Thoracic aorta (tissue), 2 donors: ENCODE results near the gene TIGD3. TPM values are rescaled to one million over a fixed set of nuclear protein-coding genes. Genes with fewer than 3 reads are reported as not detected.

ENCODE experiments used
- ATAC-seq: fragments of 150-250 bp; one replicate; pipeline ENCODE4 v1.8.0; 2017; ENCODE audit warnings: low read depth; ENCODE audit not compliant: insufficient number of reproducible peaks, low FRiP score
- DNase-seq: peaks from one replicate; pipeline ENCODE4 v3.0.0-alpha.2; 2020; ENCODE audit warnings: low spot score
- H3K27ac ChIP-seq, 2 donors: fragments of 200-600 bp; sonication (generic); 1 replicate in 1 of 2; 2 replicates in 1 of 2; pipeline ENCODE4 v1.5.1; 2016; ENCODE audit warnings: mild to moderate bottlenecking in 2 of 2, moderate library complexity in 2 of 2
- H3K27me3 ChIP-seq: fragments of 200-600 bp; sonication (generic); replicated peaks from 2 replicates; pipeline ENCODE4 v1.6.0; 2016; ENCODE audit warnings: mild to moderate bottlenecking; ENCODE audit not compliant: insufficient read depth
- H3K36me3 ChIP-seq: fragments of 200-600 bp; sonication (generic); one replicate; pipeline ENCODE4 v1.5.1; 2016
- H3K4me1 ChIP-seq, 2 donors: fragments of 200-600 bp; sonication (generic); 1 replicate in 1 of 2; 2 replicates in 1 of 2; pipeline versions ENCODE4 v1.5.1 to v1.6.0; 2016; ENCODE audit warnings: low read depth in 2 of 2, mild to moderate bottlenecking in 1 of 2; ENCODE audit not compliant: control insufficient read depth in 1 of 2
- H3K4me3 ChIP-seq: fragments of 200-600 bp; sonication (generic); 2 replicates; pipeline ENCODE4 v1.5.1; 2016; ENCODE audit warnings: mild to moderate bottlenecking
- H3K9me3 ChIP-seq: fragments of 200-600 bp; sonication (generic); 2 replicates; pipeline ENCODE4 v1.5.1; 2016
- total RNA-seq, 2 donors: library from RNA; depleted of rRNA; stranded (reverse); fragments of >200 nt; gene quantifications; one replicate each; pipeline versions ENCODE4 v1.1.0 to v1.2.3, GENCODE V29; 2016
- TF ChIP-seq, protein P1 (sequence below): fragments of 200-600 bp; sonication (generic); IDR thresholded peaks from one replicate; pipeline ENCODE4 v1.5.1; 2019; ENCODE audit warnings: antibody characterized with exemption

TIGD3 gene
- total RNA-seq, 2 donors from 2014 or later: not detected

- no peak overlapping the region for H3K27ac ChIP-seq
- TF ChIP-seq, protein P1, sequence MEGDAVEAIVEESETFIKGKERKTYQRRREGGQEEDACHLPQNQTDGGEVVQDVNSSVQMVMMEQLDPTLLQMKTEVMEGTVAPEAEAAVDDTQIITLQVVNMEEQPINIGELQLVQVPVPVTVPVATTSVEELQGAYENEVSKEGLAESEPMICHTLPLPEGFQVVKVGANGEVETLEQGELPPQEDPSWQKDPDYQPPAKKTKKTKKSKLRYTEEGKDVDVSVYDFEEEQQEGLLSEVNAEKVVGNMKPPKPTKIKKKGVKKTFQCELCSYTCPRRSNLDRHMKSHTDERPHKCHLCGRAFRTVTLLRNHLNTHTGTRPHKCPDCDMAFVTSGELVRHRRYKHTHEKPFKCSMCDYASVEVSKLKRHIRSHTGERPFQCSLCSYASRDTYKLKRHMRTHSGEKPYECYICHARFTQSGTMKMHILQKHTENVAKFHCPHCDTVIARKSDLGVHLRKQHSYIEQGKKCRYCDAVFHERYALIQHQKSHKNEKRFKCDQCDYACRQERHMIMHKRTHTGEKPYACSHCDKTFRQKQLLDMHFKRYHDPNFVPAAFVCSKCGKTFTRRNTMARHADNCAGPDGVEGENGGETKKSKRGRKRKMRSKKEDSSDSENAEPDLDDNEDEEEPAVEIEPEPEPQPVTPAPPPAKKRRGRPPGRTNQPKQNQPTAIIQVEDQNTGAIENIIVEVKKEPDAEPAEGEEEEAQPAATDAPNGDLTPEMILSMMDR: no peak
These were observed 39.6 kb downstream of the TIGD3 start for GRCh38 chr11:65394125-65394536.

DNA sequence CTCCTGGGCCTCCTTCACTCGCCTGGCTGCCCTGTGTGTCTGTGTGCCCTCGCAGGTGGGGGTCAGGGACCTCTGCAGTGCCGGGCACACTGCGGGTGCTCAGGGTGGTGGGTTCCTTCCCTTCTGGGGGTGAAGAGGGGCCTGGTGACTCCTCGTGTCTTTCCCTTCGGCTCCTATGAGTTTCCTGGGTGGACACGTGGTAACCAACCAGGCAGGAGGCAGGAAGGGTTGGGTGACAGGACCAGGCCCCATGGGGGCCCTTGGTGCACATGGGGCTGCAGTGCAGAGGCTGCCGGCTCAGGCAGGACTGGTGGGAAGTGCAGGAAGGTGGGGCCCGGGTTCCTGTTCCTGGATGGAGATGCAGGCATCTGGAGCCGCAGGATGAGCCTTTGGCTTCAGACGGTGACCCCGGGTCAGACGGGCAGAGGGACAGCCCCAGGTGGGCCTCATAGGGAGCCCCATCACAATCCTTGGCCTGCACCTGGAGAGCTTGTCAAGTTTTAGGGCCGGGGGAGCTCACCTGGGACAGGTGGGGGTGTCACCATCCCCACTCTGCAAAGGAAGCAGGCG, 41.5 kb downstream of the TIGD3 start:
- Histone ChIP-seq H3K27ac (no peak overlapping the region), H3K9me3 (no peaks in the 10 kb centered on the region), H3K4me3 (no peak overlapping the region), H3K36me3 (peaks cover 43% of the 10 kb centered on the region), H3K27me3 (no peaks in the 10 kb centered on the region), H3K4me1 (peaks cover 0 to 8% of the 10 kb centered on the region in 2 donors)
- no peak for DNase-seq
- TF ChIP-seq, protein P1: no peak
- no peak for ATAC-seq

More at GRCh38 chr11:65394125-65394536, 39.6 kb downstream of the TIGD3 start:
- Histone ChIP-seq H3K4me1 (peaks cover under 1 to 27% of the 10 kb centered on the region in 2 donors), H3K36me3 (peaks cover 33% of the 10 kb centered on the region), H3K27me3 (no peaks in the 10 kb centered on the region), H3K9me3 (no peaks in the 10 kb centered on the region), H3K4me3 (no peak overlapping the region)
- DNase-seq (no peak), ATAC-seq (no peak)

DNA sequence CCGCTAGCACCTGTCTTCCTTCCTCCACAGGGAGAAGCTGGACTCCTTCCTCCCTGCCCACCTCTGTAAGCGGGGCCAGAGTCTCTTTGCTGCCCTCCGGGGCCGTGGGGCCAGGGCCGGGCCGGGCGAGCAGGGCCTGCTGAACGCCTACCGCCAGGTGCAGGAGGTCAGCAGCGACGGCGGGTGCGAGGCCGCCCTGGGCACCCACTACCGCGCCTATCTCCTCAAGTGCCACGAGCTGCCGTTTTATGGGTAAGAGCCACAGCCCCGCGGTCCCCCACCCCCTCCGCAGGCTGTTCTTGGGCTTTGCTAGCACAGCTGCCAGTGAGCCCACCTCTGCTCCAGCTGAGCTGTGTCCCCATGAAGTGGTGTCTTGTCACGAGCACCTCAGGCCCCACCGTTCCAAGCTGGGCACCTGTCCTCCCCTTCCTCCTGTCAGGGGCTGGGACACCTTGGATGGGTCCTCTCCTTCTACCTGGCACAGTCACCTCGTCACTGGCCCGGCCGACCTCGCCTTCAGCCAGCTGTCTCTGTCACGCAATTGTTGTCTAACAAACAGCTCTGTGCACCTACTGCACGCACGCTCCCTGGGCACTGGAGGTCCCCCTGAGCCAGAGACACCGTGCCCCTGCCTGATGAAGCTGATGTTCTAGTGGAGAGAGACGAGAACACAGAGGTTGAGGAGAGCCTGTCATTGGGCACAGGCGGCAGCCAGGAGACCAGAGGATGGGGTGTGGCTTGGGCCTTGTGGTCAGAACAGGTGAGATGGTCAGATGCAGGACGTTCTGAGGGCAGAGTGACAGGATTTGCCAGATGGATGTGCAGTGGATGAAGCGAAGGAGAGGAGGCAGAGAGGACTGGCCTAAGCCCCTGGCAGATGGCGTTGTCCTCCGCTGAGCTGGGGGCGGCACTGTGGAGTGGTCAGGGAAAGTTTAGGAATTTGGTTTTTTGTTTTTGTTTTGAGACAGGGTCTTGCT, 42.5 kb downstream of the TIGD3 start:
- ATAC-seq: no peak
- peaks cover 43% of the 10 kb centered on the region for H3K36me3 ChIP-seq
- no peaks in the 10 kb centered on the region for H3K27me3 ChIP-seq
- H3K9me3 ChIP-seq: no peaks in the 10 kb centered on the region
- H3K4me1 ChIP-seq: peaks cover 0 to 3% of the 10 kb centered on the region in 2 donors
- no peak overlapping the region for H3K27ac ChIP-seq
- TF ChIP-seq, protein P1: no peak
- no peak for DNase-seq
- no peak overlapping the region for H3K4me3 ChIP-seq

GRCh38 chr11:65398362-65398910, 43.9 kb downstream of the TIGD3 start:
- H3K4me3 ChIP-seq: no peak overlapping the region
- H3K27me3 ChIP-seq: no peaks in the 10 kb centered on the region
- no peaks in the 10 kb centered on the region for H3K9me3 ChIP-seq
- H3K36me3 ChIP-seq: peaks cover 43% of the 10 kb centered on the region
- H3K27ac ChIP-seq: no peak overlapping the region
- no peak for ATAC-seq
- TF ChIP-seq, protein P1: no peak
- no peak for DNase-seq
- H3K4me1 ChIP-seq: no peaks in the 10 kb centered on the region

DNA sequence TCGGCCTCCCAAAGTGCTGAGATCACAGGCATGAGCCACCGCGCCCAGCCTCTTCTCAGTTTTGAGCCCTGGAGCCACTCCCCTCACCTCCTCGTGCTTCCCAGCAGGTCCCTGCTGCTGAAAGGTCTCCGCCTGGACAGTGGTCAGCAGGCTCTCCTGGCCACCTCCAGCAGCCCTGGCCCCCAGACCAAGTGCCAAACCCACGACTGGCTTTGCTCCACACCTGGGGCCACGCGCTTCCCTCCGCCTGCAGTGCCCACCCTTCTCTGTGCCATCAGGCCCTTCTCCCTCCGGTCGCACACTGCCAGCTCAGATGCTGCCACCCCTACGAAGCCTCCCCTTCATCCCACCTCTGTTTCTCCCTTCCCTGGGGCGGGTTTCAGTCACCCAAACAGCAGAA, 44.7 kb downstream of the TIGD3 start:
- Histone ChIP-seq H3K4me1 (no peaks in the 10 kb centered on the region), H3K9me3 (no peaks in the 10 kb centered on the region), H3K27ac (no peak overlapping the region), H3K4me3 (no peak overlapping the region), H3K36me3 (peaks cover 46% of the 10 kb centered on the region), H3K27me3 (no peaks in the 10 kb centered on the region)
- ATAC-seq (no peak), DNase-seq (no peak)
- TF ChIP-seq, protein P1: no peak
